HL-60 (cell line): ENCODE data around the gene SKAP2.

Source experiments
- CTCF ChIP-seq: IDR thresholded peaks from one replicate; pipeline ENCODE4 v1.5.1; 2011; ENCODE audit warnings: low read length, control low read depth, inconsistent platforms; ENCODE audit not compliant: insufficient read depth
- POLR2AphosphoS5 ChIP-seq: IDR thresholded peaks from 2 replicates; pipeline ENCODE4 v1.6.1; 2012; ENCODE audit warnings: low read depth
- SPI1 ChIP-seq: IDR thresholded peaks from 2 replicates; pipeline ENCODE4 v1.6.1; 2012; ENCODE audit warnings: low read depth, mild to moderate bottlenecking, borderline replicate concordance
- TF ChIP-seq, protein P1 (sequence below): IDR thresholded peaks from 2 replicates; pipeline ENCODE4 v1.6.1; 2012; ENCODE audit warnings: low read depth; ENCODE audit not compliant: insufficient replicate concordance

- TF ChIP-seq CTCF (no peak), POLR2AphosphoS5 (no peak; the same call in 1 of the 2 replicates), SPI1 (peak; percentile 78; the same call in 1 of the 2 replicates)
- TF ChIP-seq, protein P1, sequence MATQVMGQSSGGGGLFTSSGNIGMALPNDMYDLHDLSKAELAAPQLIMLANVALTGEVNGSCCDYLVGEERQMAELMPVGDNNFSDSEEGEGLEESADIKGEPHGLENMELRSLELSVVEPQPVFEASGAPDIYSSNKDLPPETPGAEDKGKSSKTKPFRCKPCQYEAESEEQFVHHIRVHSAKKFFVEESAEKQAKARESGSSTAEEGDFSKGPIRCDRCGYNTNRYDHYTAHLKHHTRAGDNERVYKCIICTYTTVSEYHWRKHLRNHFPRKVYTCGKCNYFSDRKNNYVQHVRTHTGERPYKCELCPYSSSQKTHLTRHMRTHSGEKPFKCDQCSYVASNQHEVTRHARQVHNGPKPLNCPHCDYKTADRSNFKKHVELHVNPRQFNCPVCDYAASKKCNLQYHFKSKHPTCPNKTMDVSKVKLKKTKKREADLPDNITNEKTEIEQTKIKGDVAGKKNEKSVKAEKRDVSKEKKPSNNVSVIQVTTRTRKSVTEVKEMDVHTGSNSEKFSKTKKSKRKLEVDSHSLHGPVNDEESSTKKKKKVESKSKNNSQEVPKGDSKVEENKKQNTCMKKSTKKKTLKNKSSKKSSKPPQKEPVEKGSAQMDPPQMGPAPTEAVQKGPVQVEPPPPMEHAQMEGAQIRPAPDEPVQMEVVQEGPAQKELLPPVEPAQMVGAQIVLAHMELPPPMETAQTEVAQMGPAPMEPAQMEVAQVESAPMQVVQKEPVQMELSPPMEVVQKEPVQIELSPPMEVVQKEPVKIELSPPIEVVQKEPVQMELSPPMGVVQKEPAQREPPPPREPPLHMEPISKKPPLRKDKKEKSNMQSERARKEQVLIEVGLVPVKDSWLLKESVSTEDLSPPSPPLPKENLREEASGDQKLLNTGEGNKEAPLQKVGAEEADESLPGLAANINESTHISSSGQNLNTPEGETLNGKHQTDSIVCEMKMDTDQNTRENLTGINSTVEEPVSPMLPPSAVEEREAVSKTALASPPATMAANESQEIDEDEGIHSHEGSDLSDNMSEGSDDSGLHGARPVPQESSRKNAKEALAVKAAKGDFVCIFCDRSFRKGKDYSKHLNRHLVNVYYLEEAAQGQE: no peak
Observed at GRCh38 chr7:26912338-26912737, 47.9 kb upstream of the SKAP2 start.
